Activated CD4-positive, alpha-beta memory T cell treated with anti-CD3 and anti-CD28 coated beads, Interleukin-2, amount 10 ng/mL, durations not matched to agents 7 days and 5 days (primary cell): ENCODE measurements around the gene MTHFS. TPM values are rescaled to one million over a fixed set of nuclear protein-coding genes. Genes with fewer than 3 reads are reported as not detected.
"Not testable (repeated sequence)": the region's sequence is repeated elsewhere in the genome, so short reads cannot be mapped to it uniquely, and the experiment has no call there.

ENCODE experiments used
- CTCF ChIA-PET: fragments of 350-600 bp; sonication (Branson Sonifier 250); formaldehyde crosslinking; loops from one replicate; lab custom pipeline; 2021; ENCODE audit warnings: antibody characterized with exemption, inconsistent platforms; lab: Charles Lee
- POLR2A ChIA-PET: fragments of 350-600 bp; sonication (Branson Sonifier 250); formaldehyde crosslinking; loops from one replicate; lab custom pipeline; 2021; ENCODE audit warnings: antibody characterized with exemption; lab: Charles Lee
- DNase-seq: peaks from one replicate; pipeline ENCODE4 v3.0.0-alpha.2; 2020
- H3K27ac Mint-ChIP-seq: one replicate; pipeline ENCODE4 v1.8.0; 2021; ENCODE audit warnings: mild to moderate bottlenecking, mixed read lengths
- H3K27me3 Mint-ChIP-seq: one replicate; pipeline ENCODE4 v1.8.0; 2021; ENCODE audit warnings: mixed read lengths
- H3K36me3 Mint-ChIP-seq: one replicate; pipeline ENCODE4 v1.8.0; 2021; ENCODE audit warnings: low read depth, mixed read lengths
- H3K4me1 Mint-ChIP-seq: one replicate; pipeline ENCODE4 v1.8.0; 2021; ENCODE audit warnings: mixed read lengths
- H3K4me3 Mint-ChIP-seq: one replicate; pipeline ENCODE4 v1.8.0; 2021; ENCODE audit warnings: mild to moderate bottlenecking, mixed read lengths
- H3K9me3 Mint-ChIP-seq: one replicate; pipeline ENCODE4 v1.8.0; 2021; ENCODE audit warnings: mixed read lengths
- total RNA-seq, 2 experiments: library from RNA; stranded (reverse); gene quantifications; one replicate each; pipeline ENCODE4 v1.2.3, GENCODE V29; 2021

MTHFS gene
- total RNA-seq, 2 experiments from 2014 or later: 20.2 to 22.6 TPM

DNA sequence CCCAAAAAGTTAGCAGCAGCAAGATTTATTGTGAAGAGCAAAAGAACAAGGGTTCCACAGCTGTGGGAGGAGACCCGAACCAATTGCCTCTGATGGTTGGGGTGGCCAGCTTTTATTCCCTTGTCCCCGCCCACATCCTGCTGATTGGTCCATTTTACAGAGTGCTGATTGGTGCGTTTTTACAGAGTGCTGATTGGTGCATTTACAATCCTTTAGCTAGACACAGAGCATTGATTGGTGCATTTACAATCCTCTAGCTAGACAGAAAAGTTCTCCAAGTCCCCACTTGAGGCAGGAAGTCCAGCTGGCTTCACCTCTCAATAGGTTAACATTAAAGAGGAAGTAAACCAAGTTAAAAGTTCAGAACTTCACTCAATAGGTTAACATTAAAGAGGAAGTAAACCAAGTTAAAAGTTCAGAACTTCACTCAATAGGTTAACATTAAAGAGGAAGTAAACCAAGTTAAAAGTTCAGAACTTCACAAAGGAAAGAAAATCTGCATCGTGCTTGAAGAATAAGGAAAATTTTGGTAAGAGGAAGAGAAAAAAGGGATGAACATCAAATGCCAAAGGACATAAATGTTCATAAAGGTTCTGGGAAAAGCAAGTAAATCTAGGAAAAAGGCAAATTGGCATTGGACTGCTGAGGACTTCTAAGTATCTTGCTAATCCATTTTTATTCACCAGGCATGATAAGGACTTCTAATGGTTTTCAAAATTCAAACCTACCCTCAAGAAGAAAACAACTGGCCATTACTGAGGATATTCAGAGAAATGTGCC, 12.9 kb upstream of the MTHFS start:
- POLR2A ChIA-PET: interaction anchor here (3.4 kb wide), 1 partner anchor 13 kb away, joined by 27 read pairs; no protein-coding TSS in a partner anchor

DNA sequence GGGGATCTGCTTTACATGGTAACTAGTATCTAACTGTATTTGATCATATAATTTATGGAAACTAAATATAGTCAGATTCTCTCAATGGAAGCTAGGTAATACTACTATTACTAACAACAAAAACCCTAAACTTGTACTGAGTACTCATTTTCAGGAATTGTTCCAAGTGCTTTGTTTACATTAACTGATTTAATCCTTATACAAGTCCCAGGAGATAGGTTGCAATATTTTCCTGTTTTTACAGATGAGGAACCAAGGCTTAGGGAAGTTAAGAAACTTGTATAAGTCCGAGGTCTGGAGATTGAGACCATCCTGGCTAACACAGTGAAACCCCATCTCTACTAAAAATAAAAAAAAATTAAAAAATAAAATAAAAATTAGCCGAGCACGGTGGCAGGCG, 7.5 kb upstream of the MTHFS start:
- Mint-ChIP-seq H3K4me1 (peaks cover 24% of the 10 kb centered on the region), H3K27me3 (no peaks in the 10 kb centered on the region), H3K27ac (no peak overlapping the region), H3K9me3 (peaks cover under 1% of the 10 kb centered on the region), H3K36me3 (peaks cover 52% of the 10 kb centered on the region), H3K4me3 (no peak overlapping the region)
- POLR2A ChIA-PET: interaction anchor here (1.4 kb wide), 1 partner anchor 18 kb away, joined by 8 read pairs; no protein-coding TSS in a partner anchor
- DNase-seq: no peak
- CTCF ChIA-PET: interaction anchor here (1.3 kb wide), 1 partner anchor 19 kb away, joined by 4 read pairs; no protein-coding TSS in a partner anchor

More for the DNA sequence above, 12.9 kb upstream of the MTHFS start:
- not testable (repeated sequence) for H3K4me3 Mint-ChIP-seq, H3K4me1 Mint-ChIP-seq, DNase-seq, H3K27ac Mint-ChIP-seq, H3K27me3 Mint-ChIP-seq
- H3K36me3 Mint-ChIP-seq: peaks cover 75% of the 10 kb centered on the region
- CTCF ChIA-PET: interaction anchor here (0.9 to 2.1 kb wide), 2 partner anchors 11 to 13 kb away, joined by 3 to 7 read pairs; no protein-coding TSS in a partner anchor
- peaks cover 27% of the 10 kb centered on the region for H3K9me3 Mint-ChIP-seq

DNA sequence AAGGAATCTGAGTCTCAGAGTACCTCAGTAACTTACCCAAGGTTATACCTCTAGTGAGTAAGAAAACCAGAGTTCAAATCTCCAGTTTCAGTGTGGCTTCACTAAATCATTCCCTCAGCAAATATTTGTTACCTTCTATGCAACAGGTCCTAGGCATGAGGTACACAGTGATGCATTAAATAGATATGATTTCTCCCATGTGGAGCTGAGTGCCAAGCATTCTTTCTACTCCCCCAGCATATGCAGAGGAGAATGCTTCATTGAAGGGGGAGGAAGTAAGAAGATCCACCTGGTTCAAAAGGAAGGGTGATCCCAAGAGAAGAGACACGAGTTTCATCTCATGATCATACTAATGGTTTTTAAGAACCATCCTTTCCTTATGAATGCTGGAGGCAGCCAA, 6.8 kb upstream of the MTHFS start:
- H3K4me1 Mint-ChIP-seq: peaks cover 26% of the 10 kb centered on the region
- POLR2A ChIA-PET: interaction anchor here (1.4 kb wide), 1 partner anchor 19 kb away, joined by 8 read pairs; no protein-coding TSS in a partner anchor

DNA sequence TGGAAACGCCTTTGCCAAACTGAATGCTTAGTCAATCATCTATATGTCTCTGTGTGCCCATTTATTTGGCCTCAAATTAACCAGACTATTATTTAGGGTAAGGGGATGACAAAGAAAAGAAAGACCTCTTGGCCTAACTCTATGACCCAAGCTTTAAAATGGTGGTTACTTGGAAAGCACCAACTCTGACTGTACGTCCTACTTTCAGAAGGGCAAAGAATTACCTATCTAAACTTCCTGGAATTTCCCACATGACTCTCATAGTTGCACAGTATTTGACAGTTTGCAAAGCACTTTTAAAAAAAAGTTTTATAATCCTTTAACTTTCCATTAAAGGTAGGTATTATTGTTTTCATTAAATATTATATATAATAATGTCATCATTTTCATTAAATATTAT, 6.3 kb upstream of the MTHFS start:
- no peak for DNase-seq
- Mint-ChIP-seq H3K27me3 (no peaks in the 10 kb centered on the region), H3K4me3 (no peak overlapping the region), H3K27ac (no peak overlapping the region), H3K36me3 (peaks cover 44% of the 10 kb centered on the region), H3K4me1 (peaks cover 29% of the 10 kb centered on the region), H3K9me3 (no peaks in the 10 kb centered on the region)
- CTCF ChIA-PET: interaction anchor here (1.3 kb wide), 1 partner anchor 20 kb away, joined by 4 read pairs; no protein-coding TSS in a partner anchor
- POLR2A ChIA-PET: interaction anchor here (2.1 kb wide), 1 partner anchor 20 kb away, joined by 9 read pairs; no protein-coding TSS in a partner anchor

More for the DNA sequence above, 6.8 kb upstream of the MTHFS start:
- Mint-ChIP-seq H3K9me3 (no peaks in the 10 kb centered on the region), H3K4me3 (no peak overlapping the region), H3K36me3 (peaks cover 46% of the 10 kb centered on the region), H3K27me3 (no peaks in the 10 kb centered on the region), H3K27ac (no peak overlapping the region)
- DNase-seq: no peak
- CTCF ChIA-PET: interaction anchor here (1.3 kb wide), 1 partner anchor 19 kb away, joined by 4 read pairs; no protein-coding TSS in a partner anchor

DNA sequence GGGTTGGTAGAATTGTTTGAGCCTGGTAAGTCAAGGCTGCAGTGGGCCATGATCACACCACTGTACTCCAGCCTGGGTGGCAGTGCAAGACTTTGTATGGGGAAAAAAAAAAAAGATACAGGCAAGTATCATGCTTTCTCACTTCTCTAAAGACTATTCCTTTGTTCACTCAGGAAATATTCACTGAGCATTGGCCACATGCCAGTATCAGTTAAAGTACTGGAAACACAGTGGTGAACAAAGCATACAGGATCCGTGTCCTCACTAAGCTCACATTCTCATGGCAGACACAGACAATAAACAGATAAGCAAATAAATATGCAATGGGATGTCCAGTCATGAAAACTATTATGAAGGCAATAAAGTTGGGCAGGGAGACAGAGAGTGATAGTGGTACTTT, 5.1 kb upstream of the MTHFS start:
- H3K27ac Mint-ChIP-seq: no peak overlapping the region
- DNase-seq: no peak
- POLR2A ChIA-PET: interaction anchor here (2.1 kb wide), 1 partner anchor 21 kb away, joined by 9 read pairs; no protein-coding TSS in a partner anchor
- H3K4me3 Mint-ChIP-seq: no peak overlapping the region
- no peaks in the 10 kb centered on the region for H3K27me3 Mint-ChIP-seq
- peaks cover 38% of the 10 kb centered on the region for H3K36me3 Mint-ChIP-seq
- no peaks in the 10 kb centered on the region for H3K9me3 Mint-ChIP-seq
- CTCF ChIA-PET: no interaction called here
- peaks cover 39% of the 10 kb centered on the region for H3K4me1 Mint-ChIP-seq

DNA sequence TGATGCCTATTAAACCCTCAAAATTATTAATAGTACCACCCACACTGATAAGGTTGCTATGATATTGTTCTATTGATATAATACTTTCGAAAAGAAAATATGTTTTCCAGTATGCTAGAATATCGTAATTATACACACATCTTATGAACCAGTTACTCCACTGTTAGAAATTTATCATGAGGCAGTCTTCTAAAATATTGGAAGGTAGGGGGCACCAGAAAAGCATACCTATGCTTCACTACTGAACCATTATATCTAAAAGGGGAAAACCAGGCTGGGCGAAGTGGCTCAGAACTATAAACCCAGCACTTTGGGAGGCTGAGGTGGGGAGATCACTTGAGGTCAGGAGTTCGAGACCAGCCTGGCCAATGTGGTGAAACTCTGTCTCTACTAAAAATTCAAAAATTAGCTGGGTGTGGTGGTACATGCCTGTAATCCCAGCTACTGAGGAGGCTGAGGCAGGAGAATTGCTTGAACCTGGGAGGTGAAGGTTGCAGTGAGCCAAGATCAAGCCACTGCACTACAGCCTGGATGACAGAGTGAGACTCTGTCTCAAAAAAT, 4.1 kb upstream of the MTHFS start:
- Mint-ChIP-seq H3K4me1 (peaks cover 45% of the 10 kb centered on the region), H3K36me3 (peaks cover 37% of the 10 kb centered on the region)
- H3K27ac Mint-ChIP-seq, H3K9me3 Mint-ChIP-seq, DNase-seq, H3K4me3 Mint-ChIP-seq, H3K27me3 Mint-ChIP-seq, CTCF ChIA-PET: not testable (repeated sequence)
- POLR2A ChIA-PET: interaction anchor here (2.1 kb wide), 1 partner anchor 22 kb away, joined by 9 read pairs; no protein-coding TSS in a partner anchor

DNA sequence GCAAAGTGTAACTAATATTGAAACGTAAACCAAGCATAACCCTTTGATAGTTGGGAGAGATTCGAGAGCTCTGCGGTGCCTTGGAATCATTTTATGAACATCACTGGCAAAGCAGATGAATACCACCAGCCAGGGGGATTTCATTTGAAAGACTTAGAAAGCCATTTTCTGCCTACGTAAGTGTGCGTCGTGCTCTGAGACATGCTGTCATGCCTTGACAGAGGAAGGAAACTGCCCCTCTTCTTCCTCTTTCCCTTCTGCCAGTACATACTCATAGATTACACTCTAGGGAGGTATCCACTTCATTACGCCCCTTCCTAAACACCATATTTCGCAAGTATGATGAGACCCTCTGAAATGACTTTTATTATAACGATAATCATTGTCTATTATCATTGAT, 3.3 kb upstream of the MTHFS start:
- POLR2A ChIA-PET: interaction anchor here (0.6 to 6.4 kb wide), 4 partner anchors 15 to 122 kb away, joined by 3 to 129 read pairs (median 64); partner anchors contain the start of gene BCL2A1
- CTCF ChIA-PET: interaction anchor here (0.9 to 2.8 kb wide), 4 partner anchors 13 to 93 kb away, joined by 3 to 12 read pairs (median 7); partner anchors contain the start of gene BCL2A1
- H3K9me3 Mint-ChIP-seq: no peaks in the 10 kb centered on the region
- no peaks in the 10 kb centered on the region for H3K27me3 Mint-ChIP-seq
- peaks cover 51% of the 10 kb centered on the region for H3K4me1 Mint-ChIP-seq
- H3K4me3 Mint-ChIP-seq: no peak overlapping the region
- H3K27ac Mint-ChIP-seq: no peak overlapping the region
- H3K36me3 Mint-ChIP-seq: peaks cover 36% of the 10 kb centered on the region
- DNase-seq: no peak

DNA sequence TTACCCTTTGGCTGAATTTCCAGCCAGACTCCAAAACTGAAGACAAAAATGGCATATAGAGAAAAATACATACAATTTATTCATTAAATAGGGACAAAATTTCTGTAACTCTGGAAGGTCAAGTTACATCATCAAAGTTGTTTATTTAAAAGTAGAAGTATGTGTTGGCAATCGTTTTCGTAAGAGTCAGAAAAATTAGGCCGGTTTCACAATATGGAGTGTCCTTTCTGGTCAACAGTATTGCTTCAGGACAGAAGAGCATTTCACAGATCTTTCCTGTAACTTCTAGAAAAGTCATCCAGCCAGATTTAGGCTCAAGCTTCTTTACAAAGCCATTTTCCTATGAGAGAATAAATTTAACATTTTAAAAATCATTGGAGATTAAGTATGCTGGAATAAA, 2.0 kb upstream of the MTHFS start:
- H3K27ac Mint-ChIP-seq, H3K4me3 Mint-ChIP-seq, H3K27me3 Mint-ChIP-seq, DNase-seq, H3K9me3 Mint-ChIP-seq: not testable (repeated sequence)
- peaks cover 57% of the 10 kb centered on the region for H3K4me1 Mint-ChIP-seq
- H3K36me3 Mint-ChIP-seq: peaks cover 40% of the 10 kb centered on the region
- CTCF ChIA-PET: interaction anchor here (1.0 to 2.8 kb wide), 6 partner anchors 11 to 94 kb away, joined by 3 to 12 read pairs (median 4); partner anchors contain the start of gene BCL2A1
- POLR2A ChIA-PET: interaction anchor here (1.6 to 6.4 kb wide), 5 partner anchors 17 to 160 kb away, joined by 4 to 129 read pairs (median 17); partner anchors contain the start of gene BCL2A1

DNA sequence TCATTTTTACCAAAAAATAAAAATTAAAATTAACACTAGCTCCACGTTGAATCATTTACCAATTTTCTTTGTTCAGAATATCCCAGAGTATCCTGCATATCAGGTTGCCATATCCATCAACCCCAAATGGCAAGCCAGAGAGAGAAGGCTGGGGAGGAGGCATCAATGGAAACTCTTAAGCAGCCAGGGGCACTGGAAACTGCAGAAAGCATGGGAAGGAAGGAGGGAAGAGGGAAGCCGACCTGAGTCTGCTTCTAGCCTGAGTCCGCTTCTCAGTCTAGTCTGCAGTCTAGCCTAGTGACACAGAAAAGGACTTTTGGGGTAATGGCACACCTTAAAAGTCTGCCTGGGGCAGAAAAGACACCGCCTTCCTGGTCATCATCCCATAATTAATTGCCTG, 1.6 kb upstream of the MTHFS start:
- no peak overlapping the region for H3K4me3 Mint-ChIP-seq
- peaks cover 55% of the 10 kb centered on the region for H3K4me1 Mint-ChIP-seq
- peaks cover 38% of the 10 kb centered on the region for H3K36me3 Mint-ChIP-seq
- POLR2A ChIA-PET: interaction anchor here (0.8 to 6.4 kb wide), 9 partner anchors 16 to 162 kb away, joined by 4 to 129 read pairs (median 6); partner anchors contain the start of gene BCL2A1
- no peaks in the 10 kb centered on the region for H3K27me3 Mint-ChIP-seq
- DNase-seq: no peak
- CTCF ChIA-PET: interaction anchor here (0.6 to 2.8 kb wide), 8 partner anchors 11 to 93 kb away, joined by 3 to 12 read pairs (median 3); partner anchors contain the start of gene BCL2A1
- no peaks in the 10 kb centered on the region for H3K9me3 Mint-ChIP-seq
- peak overlapping the region; percentile 56 for H3K27ac Mint-ChIP-seq

DNA sequence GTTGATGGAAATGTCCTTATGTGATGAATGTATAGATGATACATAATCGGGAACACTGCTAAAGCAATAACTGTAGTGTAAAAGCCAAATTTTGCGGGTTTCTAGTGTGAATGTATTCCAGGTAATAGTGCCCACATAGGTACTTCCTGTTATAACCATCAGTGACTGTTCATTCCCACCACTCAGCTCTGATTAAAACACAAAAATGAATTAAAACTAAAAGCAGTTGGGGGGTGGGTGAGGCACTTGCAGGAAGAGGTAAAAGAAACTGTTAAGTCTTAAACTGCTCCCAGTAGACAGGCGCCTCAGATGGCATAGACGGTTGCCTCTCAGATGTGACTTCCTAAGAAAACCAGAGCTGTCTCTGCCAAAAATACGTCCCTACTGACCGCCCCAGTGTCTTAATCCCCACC, 893 bp upstream of the MTHFS start:
- H3K36me3 Mint-ChIP-seq: peaks cover 37% of the 10 kb centered on the region
- peak overlapping the region; percentile 95 for H3K27ac Mint-ChIP-seq
- DNase-seq: peak; percentile 32
- peaks cover 52% of the 10 kb centered on the region for H3K4me1 Mint-ChIP-seq
- ChIA-PET CTCF (interaction anchor here (0.6 to 3.2 kb wide), 10 partner anchors 14 to 94 kb away, joined by 3 to 19 read pairs (median 4); partner anchors contain the start of gene BCL2A1), POLR2A (interaction anchor here (0.8 to 6.4 kb wide), 12 partner anchors 16 to 260 kb away, joined by 3 to 129 read pairs (median 6); partner anchors contain the start of gene BCL2A1)
- H3K27me3 Mint-ChIP-seq: no peaks in the 10 kb centered on the region
- H3K4me3 Mint-ChIP-seq: peak overlapping the region; percentile 87
- H3K9me3 Mint-ChIP-seq: no peaks in the 10 kb centered on the region

DNA sequence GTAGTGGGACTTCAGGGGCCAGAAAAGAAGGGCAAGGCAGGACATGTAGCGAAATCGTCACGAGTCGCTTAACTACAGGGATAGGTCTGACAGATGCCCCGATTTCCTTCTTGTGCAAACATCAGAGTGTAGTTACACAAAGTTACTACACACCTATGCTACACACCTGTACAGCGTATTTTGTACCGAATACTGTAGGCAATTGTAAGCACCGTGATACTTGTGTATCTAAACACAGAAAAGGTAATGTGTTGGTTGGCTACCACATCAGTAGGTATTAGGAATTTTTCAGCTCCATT, 515 bp upstream of the MTHFS start:
- POLR2A ChIA-PET: interaction anchor here (0.8 to 6.4 kb wide), 19 partner anchors 11 to 260 kb away, joined by 3 to 129 read pairs (median 5); partner anchors contain the start of gene BCL2A1
- no peak for DNase-seq
- CTCF ChIA-PET: interaction anchor here (0.8 to 3.2 kb wide), 4 partner anchors 25 to 71 kb away, joined by 3 to 19 read pairs (median 4); no protein-coding TSS in a partner anchor
- Mint-ChIP-seq H3K27me3 (no peaks in the 10 kb centered on the region), H3K27ac (peak overlapping the region; percentile 95), H3K4me3 (peak overlapping the region; percentile 87), H3K36me3 (peaks cover 36% of the 10 kb centered on the region), H3K9me3 (no peaks in the 10 kb centered on the region), H3K4me1 (peaks cover 48% of the 10 kb centered on the region)

DNA sequence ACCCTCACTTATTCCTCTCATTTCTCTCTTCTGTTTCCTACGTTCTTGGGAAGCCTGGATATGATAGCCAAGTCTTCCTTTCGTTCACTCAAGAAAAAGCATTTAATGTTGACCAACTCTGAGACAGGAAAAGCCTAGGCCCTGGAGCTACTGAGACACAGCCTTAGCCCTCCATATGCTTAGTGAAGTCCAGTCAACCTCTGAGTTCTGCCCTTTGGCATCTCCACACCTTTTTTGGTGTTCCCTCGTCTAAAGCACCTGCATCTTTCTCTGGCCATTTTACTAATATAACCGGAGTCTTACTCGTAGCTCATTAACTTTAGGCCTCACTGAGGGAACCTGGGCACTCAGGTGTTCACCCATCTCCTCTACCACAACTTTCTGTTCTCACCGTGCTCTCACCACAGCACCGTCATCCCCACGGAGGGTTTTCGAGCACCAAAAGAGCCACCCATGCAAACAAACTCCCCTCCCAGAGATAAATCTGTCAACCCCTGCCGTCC, 632 bp downstream of the MTHFS start:
- H3K27ac Mint-ChIP-seq: peak overlapping the region; percentile 99
- DNase-seq: no peak
- CTCF ChIA-PET: interaction anchor here (0.5 to 3.2 kb wide), 8 partner anchors 26 to 300 kb away, joined by 3 to 19 read pairs (median 5); no protein-coding TSS in a partner anchor
- H3K9me3 Mint-ChIP-seq: no peaks in the 10 kb centered on the region
- peaks cover 51% of the 10 kb centered on the region for H3K4me1 Mint-ChIP-seq
- POLR2A ChIA-PET: interaction anchor here (0.8 to 6.4 kb wide), 20 partner anchors 10 to 584 kb away, joined by 3 to 129 read pairs (median 5); partner anchors contain the start of gene BCL2A1
- no peaks in the 10 kb centered on the region for H3K27me3 Mint-ChIP-seq
- H3K4me3 Mint-ChIP-seq: peak overlapping the region; percentile 100
- H3K36me3 Mint-ChIP-seq: peaks cover 40% of the 10 kb centered on the region
